Endothelial cell of umbilical vein (primary cell): Measurements from ENCODE around the gene SUPT3H. TPM values are rescaled to one million over a fixed set of nuclear protein-coding genes. Genes with fewer than 3 reads are reported as not detected.

ENCODE experiments used
- BruUV-seq: library from RNA; stranded (reverse); fragments of 400-500 nt; replicated peaks from 2 replicates; lab custom pipeline; 2021; lab: Mats Ljungman, UMichigan
- CTCF ChIA-PET: fragments of 300-600, 350-600 bp; sonication (Branson Sonifier 250); formaldehyde crosslinking; loops from one replicate; lab custom pipeline; 2021; ENCODE audit warnings: antibody characterized with exemption, inconsistent platforms; lab: Charles Lee
- POLR2A ChIA-PET: fragments of 300-600, 350-600 bp; sonication (Branson Sonifier 250); formaldehyde crosslinking; loops from one replicate; lab custom pipeline; 2021; ENCODE audit warnings: antibody characterized with exemption, inconsistent platforms; lab: Charles Lee
- DNase-seq: peaks from one replicate; pipeline ENCODE4 v3.0.0-alpha.2; 2011; ENCODE audit warnings: low read depth, low spot score
- FAIRE-seq: peaks from 2 replicates; lab custom pipeline; 2011; peaks lifted over from hg19 to GRCh38; lab: Jason Lieb, UNC
- H2AFZ ChIP-seq: 2 replicates; pipeline ENCODE4 v1.6.0; 2012; ENCODE audit warnings: low read depth, low read length, control low read depth, inconsistent platforms
- H3K27ac ChIP-seq: 2 replicates; pipeline ENCODE4 v1.5.1; 2011; ENCODE audit warnings: low read depth, mild to moderate bottlenecking, control low read depth, low read length, moderate library complexity; ENCODE audit not compliant: insufficient read depth
- H3K27me3 ChIP-seq, 2 experiments: 2 replicates each; pipeline versions ENCODE4 v1.6.0 to v1.6.1; 2011; ENCODE audit warnings: low read length in 2 of 2, mixed read lengths in 1 of 2; ENCODE audit not compliant: control insufficient read depth in 2 of 2, insufficient read depth in 2 of 2
- H3K36me3 ChIP-seq, 2 experiments: 2 replicates in 1 of 2; 3 replicates in 1 of 2; pipeline ENCODE4 v1.5.1; 2011; ENCODE audit warnings: low read length in 2 of 2, mild to moderate bottlenecking in 1 of 2, moderate library complexity in 1 of 2; ENCODE audit not compliant: control insufficient read depth in 2 of 2, insufficient read depth in 2 of 2; ENCODE audit errors: extremely low read depth in 1 of 2
- H3K4me1 ChIP-seq: 3 replicates; pipeline ENCODE4 v1.5.1; 2011; ENCODE audit warnings: mild to moderate bottlenecking, low read length; ENCODE audit not compliant: control insufficient read depth, insufficient read depth; ENCODE audit errors: extremely low read depth
- H3K4me2 ChIP-seq: 2 replicates; pipeline ENCODE4 v1.6.1; 2011; ENCODE audit warnings: low read length, control low read depth, mixed read lengths; ENCODE audit not compliant: insufficient read depth
- H3K4me3 ChIP-seq, 3 experiments: fragments of 200-600 bp in 1 of 3; sonication (generic), shearing (Covaris generic) in 1 of 3; replicated peaks in 1 of 3; 2 replicates each; pipeline ENCODE4 v1.5.1; 2011 to 2016; ENCODE audit warnings: control low read depth in 3 of 3, low read length in 3 of 3, mild to moderate bottlenecking in 2 of 3, inconsistent platforms in 1 of 3, low read depth in 1 of 3, moderate library complexity in 1 of 3; ENCODE audit not compliant: insufficient read depth in 1 of 3
- H3K79me2 ChIP-seq: 2 replicates; pipeline ENCODE4 v1.6.0; 2012; ENCODE audit warnings: low read length, inconsistent platforms; ENCODE audit not compliant: control insufficient read depth, insufficient read depth
- H3K9ac ChIP-seq: replicated peaks from 2 replicates; pipeline ENCODE3; 2011; ENCODE audit warnings: low read length, control low read depth; ENCODE audit not compliant: insufficient read depth; ENCODE audit errors: extremely low read depth
- H3K9me1 ChIP-seq: replicated peaks from 3 replicates; pipeline ENCODE4 v1.6.0; 2011; ENCODE audit warnings: mild to moderate bottlenecking, low read length; ENCODE audit not compliant: control insufficient read depth, insufficient read depth; ENCODE audit errors: extremely low read depth
- H3K9me3 ChIP-seq: replicated peaks from 2 replicates; pipeline ENCODE4 v1.5.1; 2012; ENCODE audit warnings: low read length, inconsistent platforms; ENCODE audit not compliant: control insufficient read depth, insufficient read depth
- H4K20me1 ChIP-seq: replicated peaks from 2 replicates; pipeline ENCODE3; 2011; ENCODE audit warnings: mild to moderate bottlenecking, low read length; ENCODE audit not compliant: control insufficient read depth, insufficient read depth; ENCODE audit errors: extremely low read depth
- EZH2 ChIP-seq: IDR thresholded peaks from 2 replicates; pipeline ENCODE4 v1.6.1; 2012; ENCODE audit warnings: borderline replicate concordance, low read depth, mild to moderate bottlenecking, moderate library complexity, low read length, inconsistent platforms; ENCODE audit not compliant: severe bottlenecking
- FOS ChIP-seq: IDR thresholded peaks from 2 replicates; pipeline ENCODE4 v1.6.1; 2011; ENCODE audit warnings: mild to moderate bottlenecking, low read length, moderate library complexity, borderline replicate concordance; ENCODE audit not compliant: insufficient read depth
- GATA2 ChIP-seq: IDR thresholded peaks from 2 replicates; pipeline ENCODE4 v1.7.0; 2011; ENCODE audit warnings: low read depth, mild to moderate bottlenecking, moderate library complexity, mixed read lengths, low read length; ENCODE audit not compliant: insufficient read length, insufficient read depth
- JUN ChIP-seq: IDR thresholded peaks from 2 replicates; pipeline ENCODE4 v1.6.1; 2011; ENCODE audit warnings: borderline replicate concordance, low read depth; ENCODE audit not compliant: insufficient read length, insufficient read depth
- MYC ChIP-seq: IDR thresholded peaks from one replicate; pipeline ENCODE4 v1.6.1; 2011; ENCODE audit warnings: mild to moderate bottlenecking, low read depth, low read length
- POLR2A ChIP-seq: IDR thresholded peaks from 2 replicates; pipeline ENCODE4 v1.6.1; 2012; ENCODE audit warnings: low read depth, mild to moderate bottlenecking, control low read depth, low read length
- POLR2AphosphoS5 ChIP-seq: IDR thresholded peaks from 2 replicates; pipeline ENCODE4 v1.6.1; 2012; ENCODE audit warnings: low read depth, mild to moderate bottlenecking, control low read depth, low read length, moderate library complexity; ENCODE audit not compliant: insufficient read depth
- dilution Hi-C: fragments of 300-500 bp; cut with MboI; formaldehyde crosslinking; loops from one replicate; pipeline ENCODE4 v1.15.0; 2019; ENCODE audit warnings: low sequenced_read_pairs; ENCODE audit not compliant: extremely low pct_ligation_motif_present
- intact Hi-C: fragments of 100-400 bp; cut with micrococcal nuclease; formaldehyde crosslinking; loops from one replicate; pipeline ENCODE4 v1.10.0; 2022
- polyA plus RNA-seq, 4 experiments: library from polyadenylated mRNA; depleted of rRNA in 3 of 4; stranded (reverse) in 3 of 4; unstranded in 1 of 4; fragments of >200 nt; gene quantifications; 2 replicates each; pipeline versions ENCODE4 v1.2.1 to v1.2.3, GENCODE V29; 2011 to 2012; ENCODE audit warnings: missing spikeins in 1 of 4
- total RNA-seq: library from RNA; stranded (reverse); gene quantifications from 2 replicates; pipeline ENCODE4 v1.2.3, GENCODE V29; 2021
- TF ChIP-seq, protein P1 (sequence below): IDR thresholded peaks from 2 replicates; pipeline ENCODE4 v1.6.1; 2011; ENCODE audit not compliant: insufficient read depth, insufficient read length
- TF ChIP-seq, protein P2 (sequence below), 2 donors: IDR thresholded peaks; 1 replicate in 1 of 2; 2 replicates in 1 of 2; pipeline ENCODE4 v1.5.1; 2011; ENCODE audit warnings: low read length in 2 of 2, mild to moderate bottlenecking in 2 of 2, moderate library complexity in 2 of 2, control low read depth in 1 of 2, inconsistent platforms in 1 of 2, low read depth in 1 of 2; ENCODE audit not compliant: insufficient read depth in 1 of 2; ENCODE audit errors: extremely low read depth in 1 of 2

The SUPT3H gene
- total and polyA plus RNA-seq, 2 donors (not counting 3 experiments of a cell fraction or from before 2014, with no cell fraction given): 8.3 to 9.8 TPM

DNA sequence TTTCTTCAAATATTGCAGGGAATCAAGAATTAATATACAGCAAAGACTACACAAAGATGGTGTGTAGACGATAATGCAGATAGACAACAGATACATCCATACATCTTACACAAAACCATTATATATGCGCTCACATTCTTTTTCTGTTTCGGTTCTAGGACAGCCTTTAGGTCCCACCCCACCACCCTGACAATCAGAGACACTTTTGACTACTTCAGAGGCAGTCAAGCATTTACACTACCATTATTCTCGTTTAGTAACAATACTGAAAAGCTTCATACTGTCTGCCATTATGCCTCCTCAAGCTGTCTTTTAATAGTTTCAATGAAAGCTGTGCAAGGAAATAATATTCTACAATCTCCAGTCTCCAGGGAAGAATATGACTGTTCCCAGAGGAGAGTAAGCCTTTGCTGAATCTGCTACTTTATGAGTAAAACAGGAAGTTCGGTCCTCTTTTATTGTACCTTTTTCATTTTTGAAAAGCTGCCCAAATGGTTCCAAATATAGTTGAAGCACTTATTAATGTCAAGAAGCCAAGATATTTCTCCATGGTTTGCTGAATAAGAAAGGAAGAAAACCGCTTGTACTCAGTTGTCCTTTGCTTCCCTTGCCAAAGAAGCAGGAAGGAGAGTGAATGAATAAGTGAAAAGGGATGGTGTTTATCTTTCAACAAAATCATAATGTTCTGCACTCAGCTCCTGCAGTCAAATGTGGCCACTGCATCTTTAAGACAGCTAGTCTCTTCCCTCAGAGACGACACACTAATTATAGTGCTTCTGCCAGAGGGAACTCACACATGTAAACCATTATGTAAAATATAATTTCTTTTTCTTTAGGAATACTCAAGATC is 521.9 kb downstream of the SUPT3H start:
- BruUV-seq: no TSS peak
- H3K27ac ChIP-seq: no peak overlapping the region
- POLR2A ChIA-PET: no interaction called here
- H4K20me1 ChIP-seq: no peaks in the 10 kb centered on the region
- no peaks in the 10 kb centered on the region for H3K27me3 ChIP-seq
- no peaks in the 10 kb centered on the region for H3K36me3 ChIP-seq
- CTCF ChIA-PET: interaction anchor here (1.1 kb wide), 1 partner anchor 380 kb away, joined by 3 read pairs; no protein-coding TSS in a partner anchor
- no peaks in the 10 kb centered on the region for H3K9me1 ChIP-seq
- no peaks in the 10 kb centered on the region for H3K4me1 ChIP-seq
- no peaks in the 10 kb centered on the region for H3K9me3 ChIP-seq
- no peak overlapping the region for H3K9ac ChIP-seq
- H3K4me3 ChIP-seq: no peak overlapping the region
- no peak overlapping the region for H3K4me2 ChIP-seq
- FAIRE-seq (peak; percentile 18), DNase-seq (peak; percentile 24)
- H3K79me2 ChIP-seq: no peaks in the 10 kb centered on the region
- intact Hi-C loops (no loop called here), dilution Hi-C loops (no loop called here)
- no peak overlapping the region for H2AFZ ChIP-seq
- TF ChIP-seq GATA2 (no peak), POLR2A (no peak)
- TF ChIP-seq, protein P1, sequence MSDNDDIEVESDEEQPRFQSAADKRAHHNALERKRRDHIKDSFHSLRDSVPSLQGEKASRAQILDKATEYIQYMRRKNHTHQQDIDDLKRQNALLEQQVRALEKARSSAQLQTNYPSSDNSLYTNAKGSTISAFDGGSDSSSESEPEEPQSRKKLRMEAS: no peak

DNA sequence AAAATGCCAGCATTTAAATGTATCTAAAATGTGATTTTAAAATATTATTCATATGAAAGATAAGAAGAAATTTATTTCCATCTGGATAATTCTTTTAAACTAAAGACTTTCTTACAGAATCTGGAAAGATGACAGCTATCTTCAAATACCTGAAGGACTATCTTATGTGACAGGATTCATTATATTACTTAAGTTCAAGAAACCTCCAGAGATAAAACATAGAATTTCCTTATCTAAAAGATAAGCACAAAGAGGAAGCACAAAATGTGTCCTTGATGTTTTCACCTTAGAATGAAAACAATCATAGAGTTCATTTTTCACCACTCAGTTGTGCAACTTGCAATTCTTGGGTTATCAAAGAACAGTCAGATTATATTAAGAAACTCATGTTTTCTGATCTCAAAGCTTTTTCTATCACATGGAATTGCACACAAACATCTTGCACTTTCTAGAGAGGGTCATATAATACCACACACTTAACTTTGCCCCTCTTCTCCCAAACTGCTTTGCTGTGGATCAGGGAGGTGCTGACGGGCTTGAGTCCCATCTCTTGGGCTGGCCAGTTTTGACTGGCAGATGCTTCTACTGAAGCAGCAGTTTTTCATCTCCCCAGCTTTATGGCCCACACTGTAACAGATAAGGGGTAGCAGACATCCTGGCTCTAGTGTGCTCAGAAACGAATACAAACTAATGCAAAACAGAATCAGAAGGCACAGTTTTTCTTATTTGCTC is 522.9 kb downstream of the SUPT3H start:
- Histone ChIP-seq H3K4me3 (no peak overlapping the region), H3K27me3 (no peaks in the 10 kb centered on the region), H3K9me1 (no peaks in the 10 kb centered on the region), H3K4me1 (no peaks in the 10 kb centered on the region), H3K9me3 (no peaks in the 10 kb centered on the region), H3K27ac (no peak overlapping the region), H3K9ac (no peak overlapping the region), H3K36me3 (no peaks in the 10 kb centered on the region), H3K79me2 (no peaks in the 10 kb centered on the region), H2AFZ (no peak overlapping the region), H3K4me2 (no peak overlapping the region), H4K20me1 (no peaks in the 10 kb centered on the region)
- no peak for FAIRE-seq
- ChIA-PET CTCF (no interaction called here), POLR2A (no interaction called here)
- DNase-seq: no peak
- TF ChIP-seq, protein P2, sequence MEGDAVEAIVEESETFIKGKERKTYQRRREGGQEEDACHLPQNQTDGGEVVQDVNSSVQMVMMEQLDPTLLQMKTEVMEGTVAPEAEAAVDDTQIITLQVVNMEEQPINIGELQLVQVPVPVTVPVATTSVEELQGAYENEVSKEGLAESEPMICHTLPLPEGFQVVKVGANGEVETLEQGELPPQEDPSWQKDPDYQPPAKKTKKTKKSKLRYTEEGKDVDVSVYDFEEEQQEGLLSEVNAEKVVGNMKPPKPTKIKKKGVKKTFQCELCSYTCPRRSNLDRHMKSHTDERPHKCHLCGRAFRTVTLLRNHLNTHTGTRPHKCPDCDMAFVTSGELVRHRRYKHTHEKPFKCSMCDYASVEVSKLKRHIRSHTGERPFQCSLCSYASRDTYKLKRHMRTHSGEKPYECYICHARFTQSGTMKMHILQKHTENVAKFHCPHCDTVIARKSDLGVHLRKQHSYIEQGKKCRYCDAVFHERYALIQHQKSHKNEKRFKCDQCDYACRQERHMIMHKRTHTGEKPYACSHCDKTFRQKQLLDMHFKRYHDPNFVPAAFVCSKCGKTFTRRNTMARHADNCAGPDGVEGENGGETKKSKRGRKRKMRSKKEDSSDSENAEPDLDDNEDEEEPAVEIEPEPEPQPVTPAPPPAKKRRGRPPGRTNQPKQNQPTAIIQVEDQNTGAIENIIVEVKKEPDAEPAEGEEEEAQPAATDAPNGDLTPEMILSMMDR (IDR thresholded peaks at IDR 0.05; ENCODE audit: extremely low read depth in 1 of 2, insufficient read depth in 1 of 2, low read depth in 1 of 2, low read length in 2 of 2): no peak
- no peak for TF ChIP-seq POLR2A
- no peak for TF ChIP-seq POLR2AphosphoS5
- TF ChIP-seq GATA2: no peak
- TF ChIP-seq JUN: no peak
- no peak for TF ChIP-seq MYC
- no peak for TF ChIP-seq FOS
- TF ChIP-seq EZH2: no peak
- TF ChIP-seq, protein P1: no peak
- dilution Hi-C loops: no loop called here
- intact Hi-C loops: no loop called here
- no TSS peak for BruUV-seq
